GM12874 (cell line): ENCODE data around the gene DDX51.

Source experiments
- TF ChIP-seq, protein P1 (sequence below): IDR thresholded peaks from 2 replicates; pipeline ENCODE4 v1.5.1; 2011; ENCODE audit warnings: low read depth, mild to moderate bottlenecking, control low read depth, low read length, moderate library complexity; ENCODE audit not compliant: insufficient read depth

DDX51 gene

DNA sequence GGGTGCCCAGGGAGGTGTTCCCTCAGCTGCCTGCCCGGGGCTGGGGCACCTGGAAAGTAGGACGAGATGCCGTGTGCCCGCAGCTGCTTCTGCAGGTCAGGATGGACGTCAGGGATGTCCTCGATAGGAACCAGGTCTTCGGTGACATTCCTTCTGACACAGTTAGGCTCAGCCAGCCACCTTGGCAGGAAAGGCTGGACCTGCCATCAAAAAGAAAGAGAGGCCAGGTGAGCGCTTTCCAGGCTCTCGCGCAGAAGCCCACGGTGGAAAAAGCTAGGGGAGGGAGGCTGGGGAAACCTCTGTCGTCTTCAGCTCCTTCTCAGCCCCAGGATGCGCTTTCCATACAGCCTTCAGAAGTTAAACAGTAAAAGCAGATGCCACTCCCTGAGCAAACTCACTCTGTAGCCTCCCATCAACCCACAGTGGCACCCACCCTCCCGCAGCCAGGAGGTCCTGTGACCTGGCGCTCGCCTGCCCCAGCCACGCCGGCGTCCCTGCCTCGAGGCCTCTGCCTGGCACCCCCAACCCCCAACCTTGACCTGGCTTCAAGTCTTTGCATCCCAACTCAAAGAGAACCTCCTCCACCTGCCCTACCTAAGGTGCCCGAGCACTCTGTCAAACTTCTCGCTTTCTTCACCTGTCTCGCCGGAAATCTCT lies 1.3 kb downstream of the DDX51 start:
- TF ChIP-seq, protein P1, sequence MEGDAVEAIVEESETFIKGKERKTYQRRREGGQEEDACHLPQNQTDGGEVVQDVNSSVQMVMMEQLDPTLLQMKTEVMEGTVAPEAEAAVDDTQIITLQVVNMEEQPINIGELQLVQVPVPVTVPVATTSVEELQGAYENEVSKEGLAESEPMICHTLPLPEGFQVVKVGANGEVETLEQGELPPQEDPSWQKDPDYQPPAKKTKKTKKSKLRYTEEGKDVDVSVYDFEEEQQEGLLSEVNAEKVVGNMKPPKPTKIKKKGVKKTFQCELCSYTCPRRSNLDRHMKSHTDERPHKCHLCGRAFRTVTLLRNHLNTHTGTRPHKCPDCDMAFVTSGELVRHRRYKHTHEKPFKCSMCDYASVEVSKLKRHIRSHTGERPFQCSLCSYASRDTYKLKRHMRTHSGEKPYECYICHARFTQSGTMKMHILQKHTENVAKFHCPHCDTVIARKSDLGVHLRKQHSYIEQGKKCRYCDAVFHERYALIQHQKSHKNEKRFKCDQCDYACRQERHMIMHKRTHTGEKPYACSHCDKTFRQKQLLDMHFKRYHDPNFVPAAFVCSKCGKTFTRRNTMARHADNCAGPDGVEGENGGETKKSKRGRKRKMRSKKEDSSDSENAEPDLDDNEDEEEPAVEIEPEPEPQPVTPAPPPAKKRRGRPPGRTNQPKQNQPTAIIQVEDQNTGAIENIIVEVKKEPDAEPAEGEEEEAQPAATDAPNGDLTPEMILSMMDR: no peak

DNA sequence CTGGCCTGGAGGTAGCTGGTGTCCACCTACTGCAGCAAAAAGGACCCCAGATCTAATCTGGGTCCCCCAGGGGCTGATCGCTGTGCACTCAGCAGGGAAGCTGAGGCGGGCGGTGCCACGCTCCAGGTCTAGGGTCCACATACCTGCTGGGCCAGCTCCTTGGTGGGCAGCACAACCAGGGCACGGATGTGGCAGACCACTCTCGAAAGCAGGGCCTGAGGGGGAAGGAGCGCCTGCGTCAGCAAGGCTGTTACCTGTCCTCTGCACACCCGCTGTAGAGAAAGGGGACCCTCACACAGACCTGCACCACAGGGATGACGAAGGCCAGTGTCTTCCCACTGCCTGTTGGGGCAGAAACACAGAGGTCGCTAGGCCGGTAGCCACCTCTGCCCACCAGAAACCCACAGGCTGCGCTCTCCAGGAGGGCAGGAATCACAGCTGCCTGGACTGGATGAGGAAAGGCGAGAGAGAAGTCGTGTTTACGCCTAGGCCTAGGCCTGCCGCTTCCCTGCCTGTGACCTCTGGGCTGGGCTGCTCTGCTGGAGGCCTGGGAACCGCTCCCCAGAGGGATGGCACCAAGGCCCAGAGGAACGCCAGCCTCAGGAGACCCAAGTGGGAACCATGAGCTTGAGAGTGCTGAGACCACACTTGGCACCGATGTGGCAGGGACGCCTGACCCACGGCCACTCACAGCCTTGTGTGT lies 2.0 kb downstream of the DDX51 start:
- TF ChIP-seq, protein P1: no peak

DNA sequence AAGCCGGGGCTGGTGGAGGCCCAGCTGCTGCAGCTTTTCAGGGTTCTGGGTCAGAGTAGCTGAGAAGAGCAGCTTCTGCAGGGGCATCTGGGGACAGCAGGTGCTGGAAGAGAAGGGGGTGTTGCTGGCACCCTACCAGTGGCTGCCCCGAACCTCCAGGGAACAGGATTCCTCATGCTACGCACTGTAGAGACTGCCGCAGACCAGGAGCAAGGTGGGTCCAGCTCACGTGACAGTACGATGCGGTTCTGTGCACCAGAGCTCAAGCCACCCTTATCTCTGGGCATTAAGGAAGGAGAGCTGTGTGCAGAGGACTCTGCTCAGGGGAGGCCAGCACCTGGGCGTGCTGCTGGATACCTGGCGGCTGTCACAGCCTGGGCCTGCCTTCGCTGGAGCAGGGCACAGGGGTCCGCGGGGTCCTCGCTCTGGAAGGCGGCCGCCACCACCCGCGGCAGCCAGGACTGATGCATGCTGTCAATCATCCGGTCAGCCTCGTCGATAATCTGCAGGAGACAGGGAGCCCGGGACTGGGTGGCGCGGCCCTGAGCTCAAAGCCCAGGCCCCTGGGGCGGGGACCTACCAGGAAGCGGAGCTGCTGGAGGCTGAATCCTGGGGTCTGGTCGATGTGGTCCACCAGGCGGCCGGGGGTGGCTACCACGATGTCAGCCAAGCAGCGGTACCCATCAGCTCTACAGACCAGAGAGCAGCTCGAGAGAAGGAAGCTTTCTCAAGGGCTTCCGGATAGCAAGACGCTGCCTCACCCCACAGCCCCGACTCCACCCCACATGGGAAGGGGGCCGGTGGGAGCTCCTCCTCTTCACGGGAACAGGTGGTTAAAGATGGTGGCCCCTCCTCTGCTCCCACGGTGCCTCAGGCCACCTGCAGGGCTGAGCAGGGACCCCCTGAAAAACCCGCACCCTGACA lies 2.9 kb downstream of the DDX51 start:
- TF ChIP-seq, protein P1: no peak

DNA sequence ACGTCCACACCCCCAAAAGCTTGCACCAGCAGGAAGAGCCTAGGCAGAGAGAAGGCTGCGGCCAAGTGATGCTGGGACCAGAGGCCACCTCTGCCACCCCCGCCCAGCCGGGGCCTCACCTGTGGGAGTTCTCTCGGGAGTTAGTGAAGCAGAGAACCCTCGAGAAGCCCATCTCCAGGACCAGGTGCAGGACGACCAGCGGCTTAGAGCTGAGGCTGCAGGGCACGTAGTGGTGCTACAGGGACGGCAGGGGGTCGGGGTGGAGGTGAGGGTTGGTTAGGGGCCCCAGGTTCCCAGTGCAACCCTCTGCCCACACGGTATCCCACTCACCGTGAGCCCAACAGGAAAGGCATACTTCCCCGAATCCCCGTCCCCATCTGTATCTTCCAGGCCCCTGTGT lies 3.6 kb downstream of the DDX51 start:
- TF ChIP-seq, protein P1: no peak

DNA sequence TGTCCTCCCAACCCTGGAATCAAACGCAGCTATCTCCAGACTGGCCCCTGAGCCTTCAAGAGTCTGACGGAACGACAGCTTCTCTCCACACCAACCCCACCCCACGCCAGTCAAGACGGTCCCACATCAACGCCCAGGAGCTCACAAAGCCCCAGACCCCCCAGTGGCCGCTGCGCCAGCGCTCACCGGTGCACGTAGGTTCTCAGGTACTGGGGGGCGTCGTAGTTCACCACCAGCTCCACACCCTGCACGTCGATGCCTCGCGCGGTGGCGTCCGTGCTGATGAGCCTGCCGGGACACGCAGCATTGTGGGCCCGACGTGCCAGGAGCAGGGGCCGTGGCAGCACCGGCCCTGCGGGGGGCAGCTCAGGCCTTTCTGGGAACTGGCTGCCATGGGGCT lies 4.2 kb downstream of the DDX51 start:
- TF ChIP-seq, protein P1: no peak

DNA sequence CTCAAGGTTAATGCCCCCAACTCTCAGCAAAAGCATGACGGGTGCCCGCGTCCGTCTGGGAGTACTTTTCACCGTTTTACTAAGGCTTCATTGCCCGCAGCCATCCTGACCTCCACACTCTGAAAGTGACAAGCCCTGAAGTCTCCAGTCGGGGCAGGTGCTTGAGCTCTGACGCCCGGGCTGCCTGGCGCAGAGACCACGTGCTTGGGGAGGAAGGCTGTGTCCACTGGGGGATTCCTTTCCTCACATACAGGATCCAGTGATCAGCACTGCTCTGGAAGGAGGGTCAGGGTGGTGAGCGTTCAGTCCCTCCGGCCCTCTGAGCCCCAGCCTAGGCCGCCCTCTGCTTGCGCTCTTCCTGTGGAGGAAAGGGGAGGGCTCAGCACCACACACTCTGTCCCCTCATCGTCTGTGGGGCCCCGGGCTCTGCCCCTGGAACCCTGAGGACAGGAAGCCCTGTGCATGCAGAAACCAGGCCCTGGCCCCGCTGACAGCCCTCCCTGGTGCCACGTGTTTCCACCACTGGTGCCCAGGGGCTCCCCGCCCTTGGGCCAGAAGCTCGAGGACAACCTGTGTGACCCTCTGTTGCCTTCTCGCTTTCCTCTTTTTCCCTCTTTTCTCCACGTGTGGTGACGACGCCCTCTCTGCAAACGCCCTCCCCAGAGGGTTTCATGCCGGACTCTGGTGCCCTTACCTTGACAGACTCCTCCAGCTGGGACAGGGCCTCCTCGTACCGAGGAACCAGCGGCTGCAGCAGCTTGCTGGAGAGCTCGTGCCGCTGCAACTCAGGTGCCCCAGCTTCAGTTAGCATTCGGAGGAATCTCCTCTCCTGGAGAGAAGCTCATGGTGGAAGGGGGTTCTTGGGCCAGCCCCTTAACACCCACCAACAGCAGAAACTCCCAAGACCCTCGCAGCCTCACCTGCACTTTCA lies 4.9 kb downstream of the DDX51 start:
- TF ChIP-seq, protein P1: no peak
